Measurements from ENCODE around the gene REXO4. TPM values are rescaled to one million over a fixed set of nuclear protein-coding genes. Genes with fewer than 3 reads are reported as not detected.

Gene REXO4
- total and polyA plus RNA-seq, 9 of the 15 experiments (the other 6 are each of a cell fraction or from before 2014, with no cell fraction given) = 3.4 to 72.9 (median 31.1) TPM

DNA sequence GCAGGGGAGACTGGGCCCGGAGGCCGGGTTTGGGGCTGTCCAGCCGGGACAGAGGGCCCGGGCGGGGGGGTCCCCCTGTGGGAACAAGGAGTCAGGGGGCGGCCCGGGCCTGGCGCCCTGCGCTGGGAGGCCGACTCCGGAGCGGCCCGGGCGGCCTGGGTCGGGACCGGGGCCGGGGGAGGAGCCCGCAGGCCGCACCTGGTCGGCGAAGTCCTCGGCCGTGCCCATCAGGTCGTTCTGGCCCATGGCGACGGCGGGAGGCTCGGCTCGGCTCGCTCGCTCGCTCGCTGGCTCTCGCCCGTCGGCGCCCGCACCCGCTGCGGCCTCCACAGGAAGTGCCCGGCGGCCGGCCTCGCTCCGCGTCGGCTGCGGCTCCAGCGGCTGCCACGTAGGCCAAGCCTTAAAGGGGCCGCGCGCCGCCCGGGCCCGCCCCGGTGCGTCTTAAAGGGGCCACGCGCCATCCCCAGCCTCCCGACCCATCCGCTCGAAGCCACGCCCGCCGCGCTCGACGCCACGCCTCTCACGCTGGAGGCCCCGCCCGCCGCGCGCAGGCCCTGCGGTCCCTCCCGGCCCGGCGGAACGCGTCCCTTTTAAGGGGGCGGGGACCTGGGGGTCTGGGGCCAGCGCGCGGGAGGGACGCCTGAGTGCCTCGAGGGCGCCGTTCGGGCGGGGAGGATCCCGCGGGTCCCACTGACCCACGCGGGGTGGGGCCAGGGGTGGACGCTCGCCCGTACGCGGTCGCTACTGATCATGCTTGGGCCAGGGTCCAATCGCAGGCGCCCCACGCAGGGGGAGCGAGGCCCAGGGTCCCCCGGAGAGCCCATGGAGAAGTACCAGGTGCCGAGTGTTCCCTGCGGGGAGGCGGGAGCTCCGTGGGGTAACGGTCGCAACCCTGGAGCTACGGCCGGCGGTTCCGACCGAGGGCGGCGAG lies 41.8 kb downstream of the REXO4 start, which contains the start of the genes STKLD1 and SURF4 (continued):
- TF ChIP-seq, protein P1, sequence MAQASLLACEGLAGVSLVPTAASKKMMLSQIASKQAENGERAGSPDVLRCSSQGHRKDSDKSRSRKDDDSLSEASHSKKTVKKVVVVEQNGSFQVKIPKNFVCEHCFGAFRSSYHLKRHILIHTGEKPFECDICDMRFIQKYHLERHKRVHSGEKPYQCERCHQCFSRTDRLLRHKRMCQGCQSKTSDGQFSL (CRISPR knock-in tag; IDR thresholded peaks at IDR 0.05) = peak; percentile 68
- TF ChIP-seq, protein P1 (tag; IDR thresholded peaks at IDR 0.05) = no peak
- no peak for TF ChIP-seq BRD4 (IDR thresholded peaks at IDR 0.05)
- TF ChIP-seq, protein P2, sequence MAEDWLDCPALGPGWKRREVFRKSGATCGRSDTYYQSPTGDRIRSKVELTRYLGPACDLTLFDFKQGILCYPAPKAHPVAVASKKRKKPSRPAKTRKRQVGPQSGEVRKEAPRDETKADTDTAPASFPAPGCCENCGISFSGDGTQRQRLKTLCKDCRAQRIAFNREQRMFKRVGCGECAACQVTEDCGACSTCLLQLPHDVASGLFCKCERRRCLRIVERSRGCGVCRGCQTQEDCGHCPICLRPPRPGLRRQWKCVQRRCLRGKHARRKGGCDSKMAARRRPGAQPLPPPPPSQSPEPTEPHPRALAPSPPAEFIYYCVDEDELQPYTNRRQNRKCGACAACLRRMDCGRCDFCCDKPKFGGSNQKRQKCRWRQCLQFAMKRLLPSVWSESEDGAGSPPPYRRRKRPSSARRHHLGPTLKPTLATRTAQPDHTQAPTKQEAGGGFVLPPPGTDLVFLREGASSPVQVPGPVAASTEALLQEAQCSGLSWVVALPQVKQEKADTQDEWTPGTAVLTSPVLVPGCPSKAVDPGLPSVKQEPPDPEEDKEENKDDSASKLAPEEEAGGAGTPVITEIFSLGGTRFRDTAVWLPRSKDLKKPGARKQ (CRISPR knock-in tag; IDR thresholded peaks at IDR 0.05) = no peak
- TF ChIP-seq, protein P3, sequence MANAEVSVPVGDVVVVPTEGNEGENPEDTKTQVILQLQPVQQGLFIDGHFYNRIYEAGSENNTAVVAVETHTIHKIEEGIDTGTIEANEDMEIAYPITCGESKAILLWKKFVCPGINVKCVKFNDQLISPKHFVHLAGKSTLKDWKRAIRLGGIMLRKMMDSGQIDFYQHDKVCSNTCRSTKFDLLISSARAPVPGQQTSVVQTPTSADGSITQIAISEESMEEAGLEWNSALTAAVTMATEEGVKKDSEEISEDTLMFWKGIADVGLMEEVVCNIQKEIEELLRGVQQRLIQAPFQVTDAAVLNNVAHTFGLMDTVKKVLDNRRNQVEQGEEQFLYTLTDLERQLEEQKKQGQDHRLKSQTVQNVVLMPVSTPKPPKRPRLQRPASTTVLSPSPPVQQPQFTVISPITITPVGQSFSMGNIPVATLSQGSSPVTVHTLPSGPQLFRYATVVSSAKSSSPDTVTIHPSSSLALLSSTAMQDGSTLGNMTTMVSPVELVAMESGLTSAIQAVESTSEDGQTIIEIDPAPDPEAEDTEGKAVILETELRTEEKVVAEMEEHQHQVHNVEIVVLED (CRISPR knock-in tag; IDR thresholded peaks at IDR 0.05) = peak; percentile 92
- TF ChIP-seq EZH2 (IDR thresholded peaks at IDR 0.05; ENCODE audit: borderline replicate concordance, low read depth, low read length) = no peak
- no peak for TF ChIP-seq STAT5B (CRISPR knock-in tag; IDR thresholded peaks at IDR 0.05)
- TF ChIP-seq, protein P4, sequence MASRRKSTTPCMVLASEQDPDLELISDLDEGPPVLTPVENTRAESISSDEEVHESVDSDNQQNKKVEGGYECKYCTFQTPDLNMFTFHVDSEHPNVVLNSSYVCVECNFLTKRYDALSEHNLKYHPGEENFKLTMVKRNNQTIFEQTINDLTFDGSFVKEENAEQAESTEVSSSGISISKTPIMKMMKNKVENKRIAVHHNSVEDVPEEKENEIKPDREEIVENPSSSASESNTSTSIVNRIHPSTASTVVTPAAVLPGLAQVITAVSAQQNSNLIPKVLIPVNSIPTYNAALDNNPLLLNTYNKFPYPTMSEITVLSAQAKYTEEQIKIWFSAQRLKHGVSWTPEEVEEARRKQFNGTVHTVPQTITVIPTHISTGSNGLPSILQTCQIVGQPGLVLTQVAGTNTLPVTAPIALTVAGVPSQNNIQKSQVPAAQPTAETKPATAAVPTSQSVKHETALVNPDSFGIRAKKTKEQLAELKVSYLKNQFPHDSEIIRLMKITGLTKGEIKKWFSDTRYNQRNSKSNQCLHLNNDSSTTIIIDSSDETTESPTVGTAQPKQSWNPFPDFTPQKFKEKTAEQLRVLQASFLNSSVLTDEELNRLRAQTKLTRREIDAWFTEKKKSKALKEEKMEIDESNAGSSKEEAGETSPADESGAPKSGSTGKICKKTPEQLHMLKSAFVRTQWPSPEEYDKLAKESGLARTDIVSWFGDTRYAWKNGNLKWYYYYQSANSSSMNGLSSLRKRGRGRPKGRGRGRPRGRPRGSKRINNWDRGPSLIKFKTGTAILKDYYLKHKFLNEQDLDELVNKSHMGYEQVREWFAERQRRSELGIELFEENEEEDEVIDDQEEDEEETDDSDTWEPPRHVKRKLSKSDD (conservative IDR thresholded peaks at IDR 0.05; ENCODE audit: low read length) = no peak
- TF ChIP-seq ADNP (tag; IDR thresholded peaks at IDR 0.05) = no peak
- no peak for TF ChIP-seq SIX5 (IDR thresholded peaks at IDR 0.05; ENCODE audit: borderline replicate concordance in 1 of 2, insufficient read depth in 1 of 2, low read depth in 1 of 2, low read length in 2 of 2)
- TF ChIP-seq, protein P5, sequence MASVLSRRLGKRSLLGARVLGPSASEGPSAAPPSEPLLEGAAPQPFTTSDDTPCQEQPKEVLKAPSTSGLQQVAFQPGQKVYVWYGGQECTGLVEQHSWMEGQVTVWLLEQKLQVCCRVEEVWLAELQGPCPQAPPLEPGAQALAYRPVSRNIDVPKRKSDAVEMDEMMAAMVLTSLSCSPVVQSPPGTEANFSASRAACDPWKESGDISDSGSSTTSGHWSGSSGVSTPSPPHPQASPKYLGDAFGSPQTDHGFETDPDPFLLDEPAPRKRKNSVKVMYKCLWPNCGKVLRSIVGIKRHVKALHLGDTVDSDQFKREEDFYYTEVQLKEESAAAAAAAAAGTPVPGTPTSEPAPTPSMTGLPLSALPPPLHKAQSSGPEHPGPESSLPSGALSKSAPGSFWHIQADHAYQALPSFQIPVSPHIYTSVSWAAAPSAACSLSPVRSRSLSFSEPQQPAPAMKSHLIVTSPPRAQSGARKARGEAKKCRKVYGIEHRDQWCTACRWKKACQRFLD (CRISPR knock-in tag; IDR thresholded peaks at IDR 0.05) = peak; percentile 75
- TF ChIP-seq POLR2B (IDR thresholded peaks at IDR 0.05; ENCODE audit: low read depth, partially characterized antibody) = peak; percentile 23
- no peak for TF ChIP-seq ZNF551 (CRISPR knock-in tag; IDR thresholded peaks at IDR 0.05)
- TF ChIP-seq ZNF23 (CRISPR knock-in tag; IDR thresholded peaks at IDR 0.05) = no peak
- TF ChIP-seq RBM25 (IDR thresholded peaks at IDR 0.05; ENCODE audit: low read depth, low read length, severe bottlenecking) = peak; percentile 85
- no peak for TF ChIP-seq POLR2AphosphoS2 (IDR thresholded peaks at IDR 0.05; ENCODE audit: low read length)
- TF ChIP-seq, protein P6, sequence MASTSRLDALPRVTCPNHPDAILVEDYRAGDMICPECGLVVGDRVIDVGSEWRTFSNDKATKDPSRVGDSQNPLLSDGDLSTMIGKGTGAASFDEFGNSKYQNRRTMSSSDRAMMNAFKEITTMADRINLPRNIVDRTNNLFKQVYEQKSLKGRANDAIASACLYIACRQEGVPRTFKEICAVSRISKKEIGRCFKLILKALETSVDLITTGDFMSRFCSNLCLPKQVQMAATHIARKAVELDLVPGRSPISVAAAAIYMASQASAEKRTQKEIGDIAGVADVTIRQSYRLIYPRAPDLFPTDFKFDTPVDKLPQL (IDR thresholded peaks at IDR 0.05; ENCODE audit: extremely low read depth, insufficient read length) = no peak
